Measurements from ENCODE around the gene CLEC11A.
A peak's percentile ranks its signal among the peaks of the same experiment; 100 is the strongest.

CLEC11A gene, protein sequence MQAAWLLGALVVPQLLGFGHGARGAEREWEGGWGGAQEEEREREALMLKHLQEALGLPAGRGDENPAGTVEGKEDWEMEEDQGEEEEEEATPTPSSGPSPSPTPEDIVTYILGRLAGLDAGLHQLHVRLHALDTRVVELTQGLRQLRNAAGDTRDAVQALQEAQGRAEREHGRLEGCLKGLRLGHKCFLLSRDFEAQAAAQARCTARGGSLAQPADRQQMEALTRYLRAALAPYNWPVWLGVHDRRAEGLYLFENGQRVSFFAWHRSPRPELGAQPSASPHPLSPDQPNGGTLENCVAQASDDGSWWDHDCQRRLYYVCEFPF

DNA sequence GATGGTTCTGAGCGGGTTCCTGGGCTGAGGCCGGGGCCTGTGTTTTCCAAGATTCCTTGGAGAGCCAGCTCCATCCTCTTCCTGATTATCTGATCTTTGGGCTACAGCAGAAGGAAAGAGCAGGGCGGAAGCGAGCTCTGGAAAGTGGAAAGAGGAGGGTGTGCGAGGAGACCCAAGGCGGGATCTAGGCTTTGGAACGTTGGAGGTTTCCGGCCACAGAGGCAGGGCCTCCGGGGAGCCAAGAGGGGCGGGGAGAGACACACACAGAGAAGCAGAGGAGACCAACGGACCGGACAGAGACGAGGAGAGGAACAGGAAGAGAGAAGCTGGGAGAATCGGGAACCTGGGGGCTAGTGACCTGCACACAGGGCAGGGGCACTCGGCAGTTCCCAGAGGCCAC, at the start of gene CLEC11A:
CLEC11A (plus strand) TSS at position 296 of the 400 bp plus-strand sequence. CDS start 162 bp downstream, outside the sequence.
- DNase-seq (ENCODE audit: insufficient read length, low spot score) (no peak), FAIRE-seq (no peak)

DNA sequence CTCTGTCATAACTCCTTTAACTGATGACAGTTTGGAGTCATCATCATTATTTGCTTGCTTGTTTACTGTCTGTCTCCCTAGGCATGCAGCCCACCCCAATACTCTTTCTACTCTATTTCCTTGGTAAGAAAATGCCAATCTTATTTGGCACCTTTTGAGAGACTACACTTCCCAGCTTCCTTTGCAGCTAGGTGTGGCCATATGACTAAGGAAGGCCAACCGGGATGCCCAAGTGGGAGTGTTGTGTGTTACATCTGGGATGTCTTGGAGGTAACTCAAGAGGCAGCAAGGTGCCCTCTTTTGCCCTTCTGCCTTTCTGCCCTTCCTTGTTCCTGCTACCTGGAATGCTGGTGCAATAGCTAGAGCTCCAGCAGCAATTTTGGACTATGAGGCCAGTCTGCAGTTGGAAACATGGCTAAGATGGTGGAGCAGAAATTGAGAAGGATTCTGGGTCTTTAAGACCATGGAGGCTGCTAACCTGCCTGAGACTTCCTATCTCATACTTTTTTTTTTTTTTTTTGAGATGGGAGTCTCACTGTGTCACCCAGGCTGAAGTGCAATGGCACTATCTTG, 46.5 kb upstream of the CLEC11A start:
- FAIRE-seq (no peak), DNase-seq (ENCODE audit: insufficient read length, low spot score) (no peak)
- TF ChIP-seq, protein P1, sequence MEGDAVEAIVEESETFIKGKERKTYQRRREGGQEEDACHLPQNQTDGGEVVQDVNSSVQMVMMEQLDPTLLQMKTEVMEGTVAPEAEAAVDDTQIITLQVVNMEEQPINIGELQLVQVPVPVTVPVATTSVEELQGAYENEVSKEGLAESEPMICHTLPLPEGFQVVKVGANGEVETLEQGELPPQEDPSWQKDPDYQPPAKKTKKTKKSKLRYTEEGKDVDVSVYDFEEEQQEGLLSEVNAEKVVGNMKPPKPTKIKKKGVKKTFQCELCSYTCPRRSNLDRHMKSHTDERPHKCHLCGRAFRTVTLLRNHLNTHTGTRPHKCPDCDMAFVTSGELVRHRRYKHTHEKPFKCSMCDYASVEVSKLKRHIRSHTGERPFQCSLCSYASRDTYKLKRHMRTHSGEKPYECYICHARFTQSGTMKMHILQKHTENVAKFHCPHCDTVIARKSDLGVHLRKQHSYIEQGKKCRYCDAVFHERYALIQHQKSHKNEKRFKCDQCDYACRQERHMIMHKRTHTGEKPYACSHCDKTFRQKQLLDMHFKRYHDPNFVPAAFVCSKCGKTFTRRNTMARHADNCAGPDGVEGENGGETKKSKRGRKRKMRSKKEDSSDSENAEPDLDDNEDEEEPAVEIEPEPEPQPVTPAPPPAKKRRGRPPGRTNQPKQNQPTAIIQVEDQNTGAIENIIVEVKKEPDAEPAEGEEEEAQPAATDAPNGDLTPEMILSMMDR (IDR thresholded peaks at IDR 0.05; ENCODE audit: insufficient read depth, missing control alignments): no peak

More for the DNA sequence above, at the start of gene CLEC11A:
- TF ChIP-seq, protein P1 (IDR thresholded peaks at IDR 0.05; ENCODE audit: insufficient read depth, missing control alignments): no peak

DNA sequence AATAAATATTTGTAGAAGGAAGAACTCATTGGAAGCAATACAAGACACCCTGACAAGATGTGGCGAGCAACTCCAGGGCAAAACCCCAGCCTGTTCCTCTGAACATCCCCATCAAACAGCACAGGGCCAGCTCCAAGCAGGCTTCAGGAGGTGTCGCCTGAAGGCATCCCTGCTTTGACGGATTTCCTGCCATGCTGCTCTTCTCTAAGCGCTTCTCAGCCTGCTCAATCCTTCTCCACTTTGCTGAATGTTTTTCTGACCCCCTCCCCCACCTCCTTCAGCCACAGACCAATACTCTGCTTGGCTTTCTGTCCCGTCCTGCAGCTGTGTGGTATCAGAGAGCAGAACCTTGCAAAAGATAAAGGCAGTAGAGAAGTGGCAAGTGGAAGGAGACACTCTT, 45.5 kb upstream of the CLEC11A start:
- DNase-seq (ENCODE audit: insufficient read length, low spot score) (no peak), FAIRE-seq (no peak)
- TF ChIP-seq, protein P1 (IDR thresholded peaks at IDR 0.05; ENCODE audit: insufficient read depth, missing control alignments): no peak

DNA sequence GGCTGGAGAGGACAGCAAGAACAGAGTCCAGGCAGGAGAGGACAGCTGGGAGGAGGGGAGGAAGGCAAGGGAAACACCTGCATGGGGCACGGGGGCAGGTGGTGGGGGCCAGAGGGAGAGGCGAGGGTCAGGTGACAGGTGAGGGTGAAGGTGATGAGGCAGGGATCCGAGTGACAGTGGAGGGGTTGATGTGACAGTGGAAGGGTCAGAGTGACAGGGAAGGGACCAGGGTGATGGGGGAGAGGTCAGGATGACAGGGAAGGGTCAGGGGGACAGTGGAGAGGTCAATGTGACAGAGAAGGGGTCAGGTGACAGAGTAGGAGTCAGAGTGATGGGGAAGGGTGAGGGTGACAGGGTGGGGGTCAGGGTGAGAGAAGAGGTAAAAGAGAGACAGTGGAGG, 44.8 kb upstream of the CLEC11A start:
- TF ChIP-seq, protein P1 (IDR thresholded peaks at IDR 0.05; ENCODE audit: insufficient read depth, missing control alignments): no peak
- FAIRE-seq: no peak
- no peak for DNase-seq (ENCODE audit: insufficient read length, low spot score)

DNA sequence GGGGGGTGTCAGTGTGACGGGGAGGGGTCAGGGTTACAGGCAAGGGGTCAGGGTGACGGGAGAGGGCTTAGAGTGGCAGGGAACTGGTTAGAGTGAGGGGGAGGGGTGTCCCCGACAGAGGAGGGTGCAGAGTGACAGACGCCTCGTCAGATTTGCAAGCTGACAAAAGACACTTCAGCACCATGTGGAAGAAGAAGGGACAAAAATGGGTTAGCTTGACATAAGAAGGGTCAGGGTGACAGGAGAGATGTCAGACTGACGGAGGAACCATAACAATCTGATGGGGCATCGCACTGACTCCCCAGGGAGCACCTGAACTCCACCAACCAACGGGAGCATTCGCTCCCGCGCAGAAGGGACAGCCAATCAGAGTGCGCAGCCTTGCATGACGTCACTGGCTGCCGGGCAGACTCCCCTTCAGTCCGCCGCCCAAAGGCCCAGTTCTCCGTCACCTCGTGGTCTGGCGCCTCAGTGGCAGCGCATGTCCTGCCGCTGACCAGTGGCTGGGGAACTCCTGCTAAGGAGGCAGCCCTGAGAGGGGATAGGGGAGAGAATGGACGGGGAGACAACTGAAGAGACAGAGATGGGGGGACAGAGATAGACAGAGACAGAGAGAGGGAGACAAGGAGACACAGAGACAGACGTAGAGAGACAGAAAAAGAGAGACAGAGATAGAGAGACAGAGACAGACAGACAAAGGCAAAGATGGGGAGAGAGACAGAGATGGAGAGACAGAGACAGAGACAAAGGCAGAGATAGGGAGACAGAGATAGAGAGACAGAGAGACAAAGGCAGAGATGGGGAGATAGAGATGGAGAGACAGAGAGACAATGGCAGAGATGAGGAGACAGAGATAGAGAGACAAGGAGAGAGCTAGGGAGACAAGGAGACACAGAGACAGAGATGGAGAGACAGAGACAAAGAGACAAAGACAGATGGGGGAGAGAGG, 43.7 kb upstream of the CLEC11A start:
- TF ChIP-seq, protein P1 (IDR thresholded peaks at IDR 0.05; ENCODE audit: insufficient read depth, missing control alignments): no peak
- DNase-seq (ENCODE audit: insufficient read length, low spot score) (peak; percentile 90), FAIRE-seq (peak; percentile 56)

DNA sequence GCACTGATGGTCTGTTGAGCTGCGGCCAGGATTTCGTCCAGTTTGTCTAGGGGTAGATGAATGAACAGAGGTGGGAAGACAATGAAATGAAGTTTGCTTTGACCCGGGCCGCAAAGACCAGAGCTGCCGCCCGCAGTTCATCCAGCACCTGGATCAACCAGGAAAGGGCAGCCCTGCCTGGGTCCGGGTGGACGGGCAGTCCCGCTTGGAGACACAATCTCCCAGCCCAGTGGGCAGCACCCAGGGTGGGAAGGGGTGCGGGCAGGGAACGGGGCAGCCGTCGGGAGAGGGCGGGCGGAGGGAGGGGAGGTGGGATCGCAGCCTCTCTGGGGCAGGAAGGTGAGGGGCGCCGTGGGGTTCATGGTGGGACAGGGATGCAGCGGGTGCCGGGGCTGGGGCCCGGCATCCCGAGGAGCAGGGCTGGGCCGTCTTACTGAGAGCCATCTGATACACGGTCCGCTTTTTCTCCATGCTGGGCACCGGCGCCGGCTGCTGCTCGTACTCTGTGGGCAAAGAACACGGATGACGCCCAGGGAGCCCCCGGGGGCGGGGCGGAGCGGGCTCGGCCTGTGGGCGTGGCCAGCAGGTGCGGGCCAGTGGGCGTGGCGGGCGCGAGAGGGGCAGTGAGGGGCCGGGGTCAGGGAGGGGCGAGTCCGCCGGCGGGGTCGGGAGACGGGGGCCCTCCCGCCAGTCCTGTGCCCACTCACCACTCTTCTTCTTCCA, 36.7 kb upstream of the CLEC11A start:
- no peak for DNase-seq (ENCODE audit: insufficient read length, low spot score)
- TF ChIP-seq, protein P1 (IDR thresholded peaks at IDR 0.05; ENCODE audit: insufficient read depth, missing control alignments): no peak
- FAIRE-seq: no peak

All from D721Med (cell line).